Fibroblast of mammary gland (primary cell): ENCODE results near the gene NRXN3.

Experiments used
- DNase-seq: peaks from one replicate; pipeline ENCODE4 v3.0.0-alpha.2; 2010; ENCODE audit warnings: low read depth
- H3K4me3 ChIP-seq: 2 replicates; pipeline ENCODE4 v1.5.1; 2011; ENCODE audit warnings: low read depth, mild to moderate bottlenecking, low read length, moderate library complexity; ENCODE audit not compliant: control insufficient read depth
- CTCF ChIP-seq: conservative IDR thresholded peaks from 2 replicates; pipeline ENCODE4 v1.5.1; 2011; ENCODE audit warnings: low read depth, low read length, inconsistent platforms; ENCODE audit not compliant: control insufficient read depth, insufficient read depth

Gene NRXN3

GRCh38 chr14:79051742-79052141 lies 881.6 kb downstream of the NRXN3 start:
- TF ChIP-seq CTCF = no peak

GRCh38 chr14:79056879-79057278 lies 886.7 kb downstream of the NRXN3 start:
- no peak for TF ChIP-seq CTCF
- H3K4me3 ChIP-seq = no peak overlapping the region
- no peak for DNase-seq

More at GRCh38 chr14:79051742-79052141, 881.6 kb downstream of the NRXN3 start:
- no peak for DNase-seq
- no peak overlapping the region for H3K4me3 ChIP-seq

GRCh38 chr14:79057333-79057732 lies 887.2 kb downstream of the NRXN3 start:
- peak; percentile 22 for DNase-seq
- TF ChIP-seq CTCF = no peak

GRCh38 chr14:79062226-79062625 lies 892.1 kb downstream of the NRXN3 start:
- no peak for TF ChIP-seq CTCF
- no peak overlapping the region for H3K4me3 ChIP-seq
- no peak for DNase-seq

More at GRCh38 chr14:79057333-79057732, 887.2 kb downstream of the NRXN3 start:
- H3K4me3 ChIP-seq = no peak overlapping the region

GRCh38 chr14:79064214-79064613 lies 894.0 kb downstream of the NRXN3 start:
- H3K4me3 ChIP-seq = no peak overlapping the region
- no peak for DNase-seq
- TF ChIP-seq CTCF = no peak

- TF ChIP-seq CTCF = no peak
- no peak for DNase-seq
- H3K4me3 ChIP-seq = no peak overlapping the region
These were observed 904.3 kb downstream of the NRXN3 start for GRCh38 chr14:79074510-79074909.

- H3K4me3 ChIP-seq = no peak overlapping the region
- DNase-seq = no peak
- no peak for TF ChIP-seq CTCF
These were observed 906.3 kb downstream of the NRXN3 start for GRCh38 chr14:79076428-79076827.
